GM23338 (cell line): ENCODE data around the gene WBP11.

Experiments
- CTCF ChIP-seq, 2 experiments: fragments of 200-600 bp in 1 of 2; sonication (generic) in 1 of 2; conservative IDR thresholded peaks; 2 replicates each; pipeline versions ENCODE4 v1.5.1 to v1.6.1; 2016 to 2017; ENCODE audit warnings: antibody characterized with exemption in 2 of 2, low read depth in 2 of 2, mild to moderate bottlenecking in 2 of 2, moderate library complexity in 1 of 2
- EZH2 ChIP-seq: fragments of 200-600 bp; sonication (generic); IDR thresholded peaks from one replicate; pipeline ENCODE4 v1.8.0; 2017; ENCODE audit warnings: antibody characterized with exemption, mild to moderate bottlenecking, low read depth; ENCODE audit not compliant: unreplicated experiment
- EZH2phosphoT487 ChIP-seq: fragments of 200-600 bp; sonication (generic); IDR thresholded peaks from one replicate; pipeline ENCODE4 v1.8.1; 2018; ENCODE audit warnings: antibody characterized with exemption; ENCODE audit not compliant: unreplicated experiment
- POLR2AphosphoS5 ChIP-seq: IDR thresholded peaks from 2 replicates; pipeline ENCODE4 v1.6.1; 2016; ENCODE audit warnings: antibody characterized with exemption, low read depth

GRCh38 chr12:14784471-14784870 is 18.8 kb downstream of the WBP11 start:
- TF ChIP-seq CTCF (conservative IDR thresholded peaks at IDR 0.05; ENCODE audit: low read depth in 2 of 2): no peak
- no peak for TF ChIP-seq EZH2phosphoT487
- TF ChIP-seq EZH2: no peak
- TF ChIP-seq POLR2AphosphoS5: no peak
